HTERT RPE-1 (cell line): ENCODE results near the gene OAS3.
"Not testable (repeated sequence)": the region's sequence is repeated elsewhere in the genome, so short reads cannot be mapped to it uniquely, and the experiment has no call there.

Experiments
- in situ Hi-C: fragments of 300-500 bp; cut with MboI; formaldehyde crosslinking; loops from 4 replicates; pipeline ENCODE4 v1.14.3; 2020; ENCODE audit warnings: low sequenced_read_pairs

OAS3 gene

GRCh38 chr12:112926416-112927033 lies 11.7 kb upstream of the OAS3 start:
- in situ Hi-C loops: not testable (repeated sequence)

- in situ Hi-C loops: no loop called here
These were observed 10.8 kb upstream of the OAS3 start for GRCh38 chr12:112927475-112927874.

GRCh38 chr12:112927925-112928324 lies 10.3 kb upstream of the OAS3 start:
- in situ Hi-C loops: no loop called here

GRCh38 chr12:112928978-112929377 lies 9.3 kb upstream of the OAS3 start:
- in situ Hi-C loops: no loop called here

GRCh38 chr12:112929715-112930114 lies 8.6 kb upstream of the OAS3 start:
- in situ Hi-C loops: no loop called here

GRCh38 chr12:112930350-112930749 lies 7.9 kb upstream of the OAS3 start:
- in situ Hi-C loops: no loop called here

GRCh38 chr12:112932485-112933128 lies 5.7 kb upstream of the OAS3 start:
- in situ Hi-C loops: no loop called here

GRCh38 chr12:112933129-112933505 lies 5.2 kb upstream of the OAS3 start:
- in situ Hi-C loops: no loop called here

GRCh38 chr12:112936264-112936663 lies 2.0 kb upstream of the OAS3 start:
- in situ Hi-C loops: no loop called here

- in situ Hi-C loops: no loop called here
These were observed 1.3 kb upstream of the OAS3 start for GRCh38 chr12:112936927-112937326.

- in situ Hi-C loops: no loop called here
These were observed 477 bp downstream of the OAS3 start for GRCh38 chr12:112938751-112939150.

GRCh38 chr12:112939761-112940381 lies 1.6 kb downstream of the OAS3 start:
- in situ Hi-C loops: no loop called here

- in situ Hi-C loops: no loop called here
These were observed 3.5 kb downstream of the OAS3 start for GRCh38 chr12:112941528-112942335.

- in situ Hi-C loops: no loop called here
These were observed 4.3 kb downstream of the OAS3 start for GRCh38 chr12:112942572-112942971.

- in situ Hi-C loops: no loop called here
These were observed 5.9 kb downstream of the OAS3 start for GRCh38 chr12:112944024-112944690.

GRCh38 chr12:112945515-112945914 lies 7.2 kb downstream of the OAS3 start:
- in situ Hi-C loops: no loop called here

GRCh38 chr12:112946236-112947000 lies 8.1 kb downstream of the OAS3 start:
- in situ Hi-C loops: no loop called here

- in situ Hi-C loops: no loop called here
These were observed 9.0 kb downstream of the OAS3 start for GRCh38 chr12:112947314-112947713.

- in situ Hi-C loops: no loop called here
These were observed 9.5 kb downstream of the OAS3 start for GRCh38 chr12:112947761-112948160.

GRCh38 chr12:112948806-112949205 lies 10.5 kb downstream of the OAS3 start:
- in situ Hi-C loops: no loop called here
